DND-41 (cell line): ENCODE measurements around the gene PCNT.

ENCODE experiments used
- ATAC-seq: fragments of 200-7000 bp; cut with Tn5 transposase; 3 replicates; pipeline ENCODE4 v1.9.1; 2021; ENCODE audit warnings: low read depth; ENCODE audit not compliant: insufficient read depth
- DNase-seq: peaks from one replicate; pipeline ENCODE4 v3.0.0-alpha.2; 2020
- H2AFZ ChIP-seq: 2 replicates; pipeline ENCODE4 v1.6.0; 2012; ENCODE audit warnings: low read depth, low read length
- H3K27ac ChIP-seq: 2 replicates; pipeline ENCODE4 v1.5.1; 2012; ENCODE audit warnings: low read length, inconsistent platforms
- H3K27me3 ChIP-seq: fragments of 200-600 bp; sonication (generic); 2 replicates; pipeline ENCODE4 v1.6.0; 2012; ENCODE audit warnings: low read length, mild to moderate bottlenecking, inconsistent platforms; ENCODE audit not compliant: insufficient read depth, poor library complexity
- H3K36me3 ChIP-seq: 2 replicates; pipeline ENCODE4 v1.5.1; 2012; ENCODE audit warnings: low read length, inconsistent platforms; ENCODE audit not compliant: insufficient read depth
- H3K4me1 ChIP-seq: 2 replicates; pipeline ENCODE4 v1.5.1; 2012; ENCODE audit warnings: mild to moderate bottlenecking, low read length; ENCODE audit not compliant: insufficient read depth
- H3K4me2 ChIP-seq: 2 replicates; pipeline ENCODE4 v1.6.0; 2012; ENCODE audit warnings: mild to moderate bottlenecking, moderate library complexity, low read length, inconsistent platforms; ENCODE audit not compliant: insufficient read depth
- H3K4me3 ChIP-seq, 2 experiments: fragments of 200-600 bp in 1 of 2; shearing (Covaris generic) in 1 of 2; 2 replicates each; pipeline ENCODE4 v1.5.1; 2012 to 2016; ENCODE audit warnings: inconsistent platforms in 2 of 2, low read length in 2 of 2, mild to moderate bottlenecking in 2 of 2, low read depth in 1 of 2, moderate library complexity in 1 of 2
- H3K79me2 ChIP-seq: 2 replicates; pipeline ENCODE4 v1.6.0; 2012; ENCODE audit warnings: low read length, inconsistent platforms; ENCODE audit not compliant: insufficient read depth
- H3K9ac ChIP-seq: 2 replicates; pipeline ENCODE4 v1.6.0; 2012; ENCODE audit warnings: low read depth, mild to moderate bottlenecking, inconsistent platforms, low read length, moderate library complexity
- H3K9me3 ChIP-seq: 2 replicates; pipeline ENCODE4 v1.5.1; 2012; ENCODE audit warnings: low read length, moderate library complexity, mild to moderate bottlenecking, inconsistent platforms; ENCODE audit not compliant: insufficient read depth, severe bottlenecking
- H4K20me1 ChIP-seq: 2 replicates; pipeline ENCODE4 v1.6.0; 2012; ENCODE audit warnings: low read length; ENCODE audit not compliant: insufficient read depth
- EZH2 ChIP-seq: IDR thresholded peaks from 3 replicates; pipeline ENCODE4 v1.6.1; 2012; ENCODE audit warnings: borderline replicate concordance, low read depth, mild to moderate bottlenecking, moderate library complexity, low read length, inconsistent platforms; ENCODE audit not compliant: severe bottlenecking
- TF ChIP-seq, protein P1 (sequence below): IDR thresholded peaks from 2 replicates; pipeline ENCODE4 v1.5.1; 2012; ENCODE audit warnings: borderline replicate concordance, low read length, moderate library complexity, mild to moderate bottlenecking; ENCODE audit not compliant: poor library complexity, severe bottlenecking; ENCODE audit errors: extremely low read depth

PCNT gene

DNA sequence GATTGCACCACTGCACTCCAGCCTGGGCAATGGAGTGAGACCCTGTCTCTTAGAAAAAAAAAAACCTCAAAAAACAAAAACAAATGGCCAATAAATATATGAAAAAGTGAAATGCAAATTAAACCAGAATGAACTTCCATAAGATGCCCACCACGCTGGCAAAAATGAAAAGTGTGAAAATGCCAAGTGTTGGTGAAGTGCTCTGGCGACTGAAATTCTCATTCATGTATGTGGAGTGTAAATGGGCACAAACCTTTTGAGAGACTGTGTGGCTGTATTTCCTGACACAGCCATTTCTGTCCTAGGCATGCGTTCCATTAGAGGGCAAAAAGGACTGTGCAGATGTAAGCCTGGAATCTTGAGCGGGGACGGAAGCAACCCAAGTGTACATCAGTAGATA, 19.5 kb upstream of the PCNT start:
- no peak overlapping the region for H2AFZ ChIP-seq
- peaks cover 11% of the 10 kb centered on the region; the same call in 1 of the 2 replicates for H4K20me1 ChIP-seq
- H3K4me3 ChIP-seq = no peak overlapping the region
- H3K27me3 ChIP-seq = no peaks in the 10 kb centered on the region
- H3K4me1 ChIP-seq = no peaks in the 10 kb centered on the region
- no peak overlapping the region for H3K27ac ChIP-seq
- no peak overlapping the region for H3K4me2 ChIP-seq
- H3K79me2 ChIP-seq = peaks cover 9% of the 10 kb centered on the region; the same call in 1 of the 2 replicates
- ATAC-seq (no peak), DNase-seq (no peak)
- TF ChIP-seq, protein P1, sequence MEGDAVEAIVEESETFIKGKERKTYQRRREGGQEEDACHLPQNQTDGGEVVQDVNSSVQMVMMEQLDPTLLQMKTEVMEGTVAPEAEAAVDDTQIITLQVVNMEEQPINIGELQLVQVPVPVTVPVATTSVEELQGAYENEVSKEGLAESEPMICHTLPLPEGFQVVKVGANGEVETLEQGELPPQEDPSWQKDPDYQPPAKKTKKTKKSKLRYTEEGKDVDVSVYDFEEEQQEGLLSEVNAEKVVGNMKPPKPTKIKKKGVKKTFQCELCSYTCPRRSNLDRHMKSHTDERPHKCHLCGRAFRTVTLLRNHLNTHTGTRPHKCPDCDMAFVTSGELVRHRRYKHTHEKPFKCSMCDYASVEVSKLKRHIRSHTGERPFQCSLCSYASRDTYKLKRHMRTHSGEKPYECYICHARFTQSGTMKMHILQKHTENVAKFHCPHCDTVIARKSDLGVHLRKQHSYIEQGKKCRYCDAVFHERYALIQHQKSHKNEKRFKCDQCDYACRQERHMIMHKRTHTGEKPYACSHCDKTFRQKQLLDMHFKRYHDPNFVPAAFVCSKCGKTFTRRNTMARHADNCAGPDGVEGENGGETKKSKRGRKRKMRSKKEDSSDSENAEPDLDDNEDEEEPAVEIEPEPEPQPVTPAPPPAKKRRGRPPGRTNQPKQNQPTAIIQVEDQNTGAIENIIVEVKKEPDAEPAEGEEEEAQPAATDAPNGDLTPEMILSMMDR = no peak
- no peak for TF ChIP-seq EZH2
- H3K9ac ChIP-seq = no peak overlapping the region
- H3K36me3 ChIP-seq = peaks cover 84% of the 10 kb centered on the region
- no peaks in the 10 kb centered on the region for H3K9me3 ChIP-seq

DNA sequence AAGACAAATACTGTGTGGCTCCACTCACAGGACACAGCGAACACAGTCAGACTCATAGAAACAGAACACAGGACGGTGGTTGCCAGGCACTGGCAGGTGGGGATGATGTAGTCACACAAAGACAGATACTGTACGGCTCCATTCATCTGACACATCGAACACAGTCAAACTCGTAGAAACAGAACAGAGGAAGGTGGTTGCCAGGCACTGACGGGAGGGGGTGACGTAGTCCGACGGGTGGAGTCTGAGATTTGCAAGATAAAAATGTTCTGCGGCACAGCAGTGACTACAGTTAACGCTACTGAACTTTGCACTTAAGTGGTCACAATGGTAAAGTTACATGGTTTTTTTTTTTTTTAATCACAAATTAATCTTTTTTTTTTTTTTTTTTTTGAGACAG, 19.0 kb upstream of the PCNT start:
- Histone ChIP-seq H3K9me3 (no peaks in the 10 kb centered on the region), H2AFZ (no peak overlapping the region), H3K4me3 (no peak overlapping the region), H3K79me2 (peaks cover 9% of the 10 kb centered on the region; the same call in 1 of the 2 replicates), H3K36me3 (peaks cover 82% of the 10 kb centered on the region), H3K9ac (no peak overlapping the region), H4K20me1 (peaks cover 11% of the 10 kb centered on the region; the same call in 1 of the 2 replicates), H3K27ac (no peak overlapping the region), H3K27me3 (no peaks in the 10 kb centered on the region), H3K4me1 (no peaks in the 10 kb centered on the region), H3K4me2 (no peak overlapping the region)
- no peak for ATAC-seq
- DNase-seq = no peak
- TF ChIP-seq EZH2 = no peak
- TF ChIP-seq, protein P1 = no peak

DNA sequence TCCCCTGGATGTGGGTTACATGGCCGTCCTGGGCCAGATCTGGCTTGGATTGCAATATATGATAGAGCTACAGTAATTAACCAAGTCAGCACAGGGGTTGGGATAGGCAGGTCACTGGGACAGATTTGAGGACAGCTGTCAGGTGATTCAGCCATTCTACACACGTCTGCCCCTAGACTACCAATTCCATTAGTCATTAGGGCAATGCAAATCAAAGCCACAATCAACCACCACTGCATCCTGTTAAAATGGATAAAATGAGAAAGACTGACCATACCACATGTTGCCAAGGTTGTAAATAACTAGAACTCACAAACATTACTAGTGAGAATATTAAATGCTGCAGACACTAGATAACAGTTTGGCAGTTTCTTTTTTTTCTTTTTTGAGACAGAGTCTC, 16.3 kb upstream of the PCNT start:
- no peak overlapping the region for H3K9ac ChIP-seq
- ATAC-seq (no peak), DNase-seq (no peak)
- no peak overlapping the region for H3K4me3 ChIP-seq
- TF ChIP-seq, protein P1 = no peak
- no peak for TF ChIP-seq EZH2
- H3K36me3 ChIP-seq = peaks cover 79% of the 10 kb centered on the region
- H3K4me2 ChIP-seq = no peak overlapping the region
- H3K79me2 ChIP-seq = peaks cover 11% of the 10 kb centered on the region; the same call in 1 of the 2 replicates
- H3K4me1 ChIP-seq = no peaks in the 10 kb centered on the region
- H3K27ac ChIP-seq = no peak overlapping the region
- no peak overlapping the region for H2AFZ ChIP-seq
- no peaks in the 10 kb centered on the region for H3K27me3 ChIP-seq
- H4K20me1 ChIP-seq = peaks cover 3% of the 10 kb centered on the region; the same call in 1 of the 2 replicates
- H3K9me3 ChIP-seq = no peaks in the 10 kb centered on the region
